Gastroesophageal sphincter (tissue), 4 donors: Measurements from ENCODE around the gene NXPE4. TPM values are rescaled to one million over a fixed set of nuclear protein-coding genes. Genes with fewer than 3 reads are reported as not detected.

Experiments
- ATAC-seq: fragments of 150-250 bp; one replicate; pipeline ENCODE4 v1.9.1; 2016; ENCODE audit warnings: mild to moderate bottlenecking, moderate library complexity
- H3K27ac ChIP-seq, 4 donors: fragments of 200-600 bp; sonication (generic) in 3 of 4; 1 replicate in 3 of 4; 2 replicates in 1 of 4; pipeline ENCODE4 v1.5.1; 2016 to 2019
- H3K27me3 ChIP-seq: fragments of 200-600 bp; sonication (generic); one replicate; pipeline ENCODE4 v1.5.1; 2019
- H3K36me3 ChIP-seq, 2 donors: fragments of 200-600 bp; sonication (generic); one replicate each; pipeline ENCODE4 v1.5.1; 2019; ENCODE audit warnings: control low read depth in 1 of 2
- H3K4me1 ChIP-seq, 3 donors: fragments of 200-600 bp; sonication (generic); 1 replicate in 2 of 3; 2 replicates in 1 of 3; pipeline ENCODE4 v1.5.1; 2016 to 2019; ENCODE audit warnings: control low read depth in 2 of 3
- H3K4me3 ChIP-seq, 2 donors: fragments of 200-600 bp; sonication (generic); one replicate each; pipeline ENCODE4 v1.5.1; 2019; ENCODE audit warnings: mild to moderate bottlenecking in 1 of 2, moderate library complexity in 1 of 2
- H3K9me3 ChIP-seq, 3 donors: fragments of 200-600 bp; sonication (generic); one replicate each; pipeline ENCODE4 v1.5.1; 2017 to 2019; ENCODE audit warnings: control low read depth in 2 of 3
- CTCF ChIP-seq, 4 experiments: fragments of 200-600 bp in 2 of 4; fragments of 450-650 bp in 2 of 4; sonication (generic) in 1 of 4; IDR thresholded peaks; one replicate each; pipeline ENCODE4 v1.5.1; 2017 to 2019; ENCODE audit warnings: antibody characterized with exemption in 4 of 4, mild to moderate bottlenecking in 2 of 4, moderate library complexity in 2 of 4
- EP300 ChIP-seq: sonication (generic); formaldehyde crosslinking; IDR thresholded peaks from one replicate; pipeline ENCODE4 v1.6.1; 2017; ENCODE audit warnings: antibody characterized with exemption, mild to moderate bottlenecking
- POLR2A ChIP-seq, 2 donors: fragments of 450-650 bp; IDR thresholded peaks; one replicate each; pipeline ENCODE4 v1.6.1; 2017; ENCODE audit warnings: antibody characterized with exemption in 2 of 2, mild to moderate bottlenecking in 2 of 2, moderate library complexity in 1 of 2
- POLR2AphosphoS5 ChIP-seq: sonication (generic); formaldehyde crosslinking; IDR thresholded peaks from one replicate; pipeline ENCODE4 v1.6.1; 2017; ENCODE audit warnings: antibody characterized with exemption
- WGBS, 2 donors: methylation state at CpG; one replicate each; pipeline ENCODE4 v1.1.5; 2018; ENCODE audit warnings: low coverage in 1 of 2; 5-methylcytosine and 5-hydroxymethylcytosine counted together
- total RNA-seq, 4 donors: library from RNA; depleted of rRNA; stranded (reverse); fragments of >200 nt; gene quantifications; one replicate each; pipeline ENCODE4 v1.1.0, GENCODE V29; 2016

The NXPE4 gene
- total RNA-seq, 4 donors from 2014 or later: 0.13 to 0.17 TPM; not detected in 2

- no peak overlapping the region for H3K27ac ChIP-seq
- 75 to 92% methylated on average over 2 to 3 of the region's 3 CpGs for WGBS, 2 donors
- no peak for ATAC-seq
- no peaks in the 10 kb centered on the region for H3K36me3 ChIP-seq
- no peaks in the 10 kb centered on the region for H3K4me1 ChIP-seq
- peaks cover 0 to under 1% (median 0%) of the 10 kb centered on the region in 3 donors for H3K9me3 ChIP-seq
- no peaks in the 10 kb centered on the region for H3K27me3 ChIP-seq
- H3K4me3 ChIP-seq: no peak overlapping the region
- no peak for TF ChIP-seq POLR2A (IDR thresholded peaks at IDR 0.05)
- no peak for TF ChIP-seq EP300
- no peak for TF ChIP-seq POLR2AphosphoS5
- TF ChIP-seq CTCF (IDR thresholded peaks at IDR 0.05): no peak
These were observed 25.8 kb downstream of the NXPE4 start for GRCh38 chr11:114569801-114570200.

GRCh38 chr11:114566276-114566675 is 29.3 kb downstream of the NXPE4 start:
- Histone ChIP-seq H3K4me1 (no peaks in the 10 kb centered on the region), H3K27ac (no peak overlapping the region), H3K27me3 (no peaks in the 10 kb centered on the region), H3K36me3 (no peaks in the 10 kb centered on the region), H3K9me3 (no peaks in the 10 kb centered on the region), H3K4me3 (no peak overlapping the region)
- TF ChIP-seq POLR2A (IDR thresholded peaks at IDR 0.05) (no peak), CTCF (IDR thresholded peaks at IDR 0.05) (no peak), POLR2AphosphoS5 (no peak), EP300 (no peak)
- WGBS, 2 donors: 30 to 66% methylated on average over 2 of the region's 2 CpGs
- ATAC-seq: no peak

GRCh38 chr11:114564831-114565230 is 30.8 kb downstream of the NXPE4 start:
- H3K27ac ChIP-seq: no peak overlapping the region
- WGBS, 2 donors: 25 to 33% methylated on average over 1 of the region's 1 CpG
- no peaks in the 10 kb centered on the region for H3K9me3 ChIP-seq
- no peak overlapping the region for H3K4me3 ChIP-seq
- H3K36me3 ChIP-seq: no peaks in the 10 kb centered on the region
- no peaks in the 10 kb centered on the region for H3K4me1 ChIP-seq
- no peaks in the 10 kb centered on the region for H3K27me3 ChIP-seq
- ATAC-seq: no peak
- TF ChIP-seq POLR2A (IDR thresholded peaks at IDR 0.05): no peak
- TF ChIP-seq CTCF (IDR thresholded peaks at IDR 0.05): no peak
- TF ChIP-seq POLR2AphosphoS5: no peak
- no peak for TF ChIP-seq EP300

- no peaks in the 10 kb centered on the region for H3K27me3 ChIP-seq
- no peaks in the 10 kb centered on the region for H3K4me1 ChIP-seq
- no peak overlapping the region for H3K4me3 ChIP-seq
- TF ChIP-seq POLR2A (IDR thresholded peaks at IDR 0.05) (no peak), POLR2AphosphoS5 (no peak), CTCF (IDR thresholded peaks at IDR 0.05) (no peak), EP300 (no peak)
- no peaks in the 10 kb centered on the region for H3K9me3 ChIP-seq
- 40 to 80% methylated on average over 1 to 2 of the region's 2 CpGs for WGBS, 2 donors
- no peaks in the 10 kb centered on the region for H3K36me3 ChIP-seq
- ATAC-seq: no peak
- no peak overlapping the region for H3K27ac ChIP-seq
These were observed 32.5 kb downstream of the NXPE4 start for GRCh38 chr11:114563077-114563476.

- Histone ChIP-seq H3K36me3 (no peaks in the 10 kb centered on the region), H3K9me3 (no peaks in the 10 kb centered on the region), H3K4me1 (no peaks in the 10 kb centered on the region), H3K27me3 (no peaks in the 10 kb centered on the region), H3K4me3 (no peak overlapping the region), H3K27ac (no peak overlapping the region)
- ATAC-seq: no peak
- TF ChIP-seq POLR2AphosphoS5 (no peak), EP300 (no peak), POLR2A (IDR thresholded peaks at IDR 0.05) (no peak), CTCF (IDR thresholded peaks at IDR 0.05) (no peak)
- 17 to 40% methylated on average over 2 to 3 of the region's 3 CpGs for WGBS, 2 donors
These were observed 33.2 kb downstream of the NXPE4 start for GRCh38 chr11:114562166-114562916.
